Transverse colon (tissue), 4 donors: ENCODE measurements around the gene PTPRJ. TPM values are rescaled to one million over a fixed set of nuclear protein-coding genes. Genes with fewer than 3 reads are reported as not detected.

Experiments
- DNase-seq: peaks from one replicate; pipeline ENCODE4 v3.0.0-alpha.2; 2019
- H3K27ac ChIP-seq, 4 donors: fragments of 200-600 bp; sonication (generic); 2 replicates each; pipeline ENCODE4 v1.5.1; 2016 to 2018; ENCODE audit warnings: inconsistent platforms in 4 of 4
- H3K27me3 ChIP-seq: fragments of 200-600 bp; sonication (generic); 2 replicates; pipeline ENCODE4 v1.5.1; 2017; ENCODE audit warnings: inconsistent platforms
- H3K36me3 ChIP-seq, 4 donors: fragments of 200-600 bp; sonication (generic); 2 replicates each; pipeline ENCODE4 v1.5.1; 2017 to 2019; ENCODE audit warnings: inconsistent platforms in 4 of 4
- H3K4me1 ChIP-seq, 4 donors: fragments of 200-600 bp; sonication (generic); 2 replicates each; pipeline ENCODE4 v1.5.1; 2017 to 2020; ENCODE audit warnings: inconsistent platforms in 4 of 4
- H3K4me3 ChIP-seq, 4 donors: fragments of 200-600 bp; sonication (generic); 1 replicate in 1 of 4; 2 replicates in 3 of 4; pipeline versions ENCODE4 v1.5.1 to v1.6.1; 2017 to 2019; ENCODE audit warnings: inconsistent platforms in 4 of 4
- H3K9me3 ChIP-seq, 2 donors: fragments of 200-600 bp; sonication (generic); 2 replicates each; pipeline ENCODE4 v1.5.1; 2017 to 2019; ENCODE audit warnings: inconsistent platforms in 2 of 2
- EP300 ChIP-seq: sonication (generic); formaldehyde crosslinking; IDR thresholded peaks from one replicate; pipeline ENCODE4 v1.6.1; 2017; ENCODE audit warnings: antibody characterized with exemption, low read depth
- POLR2A ChIP-seq: fragments of 450-650 bp; IDR thresholded peaks from one replicate; pipeline ENCODE4 v1.6.1; 2016; ENCODE audit warnings: antibody characterized with exemption, mild to moderate bottlenecking, moderate library complexity
- POLR2AphosphoS5 ChIP-seq, 3 donors: sonication (generic); formaldehyde crosslinking; IDR thresholded peaks; one replicate each; pipeline ENCODE4 v1.6.1; 2016; ENCODE audit warnings: antibody characterized with exemption in 3 of 3
- WGBS, 2 donors: methylation state at CpG; one replicate each; pipeline ENCODE4 v1.1.5; 2018; ENCODE audit warnings: low coverage in 1 of 2; 5-methylcytosine and 5-hydroxymethylcytosine counted together
- in situ Hi-C, 4 donors: fragments of 200-750 bp; cut with MboI; loops; one replicate each; pipeline versions ENCODE4 v1.15.0 to v1.15.1; 2017; ENCODE audit warnings: low sequenced_read_pairs in 3 of 4, low pct_ligation_motif_present in 1 of 4, low pct_unique_long_range_greater_than_20kb in 1 of 4
- intact Hi-C: fragments of 100-400 bp; cut with DNase I; formaldehyde crosslinking; loops from one replicate; pipeline ENCODE4 v1.15.1; 2023; ENCODE audit warnings: low total_unique reads
- total RNA-seq, 4 donors: library from RNA; depleted of rRNA; stranded (reverse); fragments of >200 nt; gene quantifications; one replicate each; pipeline ENCODE4 v1.1.0, GENCODE V29; 2016
- TF ChIP-seq, protein P1 (sequence below), 5 experiments: fragments of 200-600 bp in 3 of 5; fragments of 450-650 bp in 2 of 5; sonication (generic) in 3 of 5; IDR thresholded peaks; 1 replicate in 2 of 5; 2 replicates in 3 of 5; pipeline ENCODE4 v1.5.1; 2016 to 2017; ENCODE audit warnings: antibody characterized with exemption in 5 of 5, inconsistent platforms in 3 of 5, mild to moderate bottlenecking in 2 of 5, moderate library complexity in 1 of 5

Gene PTPRJ
- total RNA-seq, 4 donors from 2014 or later, result 25.3 to 40.8 (median 31.7) TPM

DNA sequence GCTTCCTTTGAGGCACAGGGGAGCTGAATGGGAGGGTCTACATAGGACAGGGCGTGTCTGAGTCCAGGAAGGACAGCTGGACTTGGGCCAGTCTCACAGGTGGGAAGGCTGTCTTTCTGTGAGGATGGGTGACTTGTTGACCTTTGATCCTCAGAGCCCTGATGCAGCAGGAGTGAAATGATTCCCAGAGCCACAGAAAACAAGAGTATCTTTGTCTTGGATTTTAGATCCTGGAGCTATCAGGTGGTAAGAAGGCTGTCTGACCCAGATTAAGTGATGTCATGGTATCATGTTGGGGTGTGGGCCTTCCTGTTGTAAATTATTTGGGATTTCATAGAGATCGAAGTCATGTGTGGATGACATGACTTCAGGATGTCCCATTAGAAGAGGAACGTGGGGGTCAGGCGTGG, 15.0 kb downstream of the PTPRJ start:
- peak; percentile 58 for DNase-seq
- H3K4me1 ChIP-seq, result peaks cover 10 to 79% (median 36%) of the 10 kb centered on the region in 4 donors
- TF ChIP-seq POLR2A, result no peak
- TF ChIP-seq POLR2AphosphoS5 (IDR thresholded peaks at IDR 0.05), result no peak
- TF ChIP-seq EP300, result no peak
- TF ChIP-seq, protein P1, sequence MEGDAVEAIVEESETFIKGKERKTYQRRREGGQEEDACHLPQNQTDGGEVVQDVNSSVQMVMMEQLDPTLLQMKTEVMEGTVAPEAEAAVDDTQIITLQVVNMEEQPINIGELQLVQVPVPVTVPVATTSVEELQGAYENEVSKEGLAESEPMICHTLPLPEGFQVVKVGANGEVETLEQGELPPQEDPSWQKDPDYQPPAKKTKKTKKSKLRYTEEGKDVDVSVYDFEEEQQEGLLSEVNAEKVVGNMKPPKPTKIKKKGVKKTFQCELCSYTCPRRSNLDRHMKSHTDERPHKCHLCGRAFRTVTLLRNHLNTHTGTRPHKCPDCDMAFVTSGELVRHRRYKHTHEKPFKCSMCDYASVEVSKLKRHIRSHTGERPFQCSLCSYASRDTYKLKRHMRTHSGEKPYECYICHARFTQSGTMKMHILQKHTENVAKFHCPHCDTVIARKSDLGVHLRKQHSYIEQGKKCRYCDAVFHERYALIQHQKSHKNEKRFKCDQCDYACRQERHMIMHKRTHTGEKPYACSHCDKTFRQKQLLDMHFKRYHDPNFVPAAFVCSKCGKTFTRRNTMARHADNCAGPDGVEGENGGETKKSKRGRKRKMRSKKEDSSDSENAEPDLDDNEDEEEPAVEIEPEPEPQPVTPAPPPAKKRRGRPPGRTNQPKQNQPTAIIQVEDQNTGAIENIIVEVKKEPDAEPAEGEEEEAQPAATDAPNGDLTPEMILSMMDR (IDR thresholded peaks at IDR 0.05), result no peak
- H3K9me3 ChIP-seq, result no peaks in the 10 kb centered on the region
- in situ Hi-C loops, result no loop called here
- H3K36me3 ChIP-seq, result no peaks in the 10 kb centered on the region
- H3K27ac ChIP-seq, result peak overlapping the region in 3 of 4 donors; percentile 12 to 18 (median 18)
- intact Hi-C loops, result no loop called here
- 73% methylated on average over 4 of the region's 4 CpGs; no CpG with 5 or more reads in 1 of the 2 donors for WGBS, 2 donors
- no peak overlapping the region for H3K4me3 ChIP-seq
- no peaks in the 10 kb centered on the region for H3K27me3 ChIP-seq

DNA sequence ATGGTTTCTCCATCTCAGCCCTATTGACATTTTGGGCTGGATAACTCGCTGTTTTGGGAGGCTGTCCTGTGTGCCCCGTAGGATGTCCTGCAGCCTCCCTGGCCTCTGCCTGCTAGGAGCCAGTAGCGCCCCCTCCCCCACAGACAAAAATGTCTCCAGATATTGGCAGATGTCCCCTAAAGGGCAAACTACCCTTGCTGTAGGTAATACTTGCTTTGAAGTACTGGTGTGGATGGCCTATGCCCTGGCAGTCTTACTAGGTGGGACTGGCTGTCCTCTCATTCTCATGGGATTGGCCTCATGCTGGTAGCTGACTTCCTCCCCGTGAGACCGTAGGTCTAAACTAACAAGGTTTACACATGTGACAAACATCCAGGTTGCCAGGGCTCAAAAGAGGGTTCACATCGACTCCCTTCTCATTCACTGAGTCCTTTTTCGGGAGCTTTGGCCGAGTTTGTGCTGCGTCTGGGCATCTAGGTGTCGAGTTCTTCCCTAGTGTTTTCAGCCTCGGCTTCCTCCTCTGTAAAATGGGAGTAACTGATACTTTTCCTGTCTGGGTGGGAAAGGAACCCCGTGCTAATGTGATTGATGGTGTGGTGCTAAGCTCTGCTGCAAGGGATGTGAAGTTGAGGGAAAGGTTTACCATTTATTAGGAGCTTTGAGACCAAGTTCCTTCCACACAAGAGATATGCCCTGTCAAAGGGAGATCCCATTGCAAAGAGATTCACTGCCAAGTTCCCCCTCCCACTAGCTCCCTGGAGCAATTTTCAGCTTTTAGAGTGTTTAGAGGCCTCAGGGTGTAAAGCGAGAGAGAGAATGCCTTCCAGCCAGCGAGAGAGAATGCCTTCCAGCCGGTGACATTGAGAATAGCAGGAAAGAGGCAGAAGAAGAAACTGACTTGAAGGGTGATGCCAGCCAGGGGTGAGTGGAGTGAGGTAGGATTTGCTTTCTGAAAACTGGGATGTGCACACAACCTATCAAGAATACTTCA, 17.0 kb downstream of the PTPRJ start:
- Histone ChIP-seq H3K36me3 (no peaks in the 10 kb centered on the region), H3K4me1 (peaks cover 0 to 79% (median 21%) of the 10 kb centered on the region in 4 donors), H3K9me3 (no peaks in the 10 kb centered on the region), H3K27ac (peak overlapping the region in 1 of 4 donors; percentile 75), H3K27me3 (no peaks in the 10 kb centered on the region), H3K4me3 (no peak overlapping the region)
- DNase-seq, result no peak
- no peak for TF ChIP-seq POLR2A
- intact Hi-C loops, result no loop called here
- 85 to 100% methylated on average over 1 to 15 of the region's 15 CpGs for WGBS, 2 donors
- in situ Hi-C loops, result no loop called here

DNA sequence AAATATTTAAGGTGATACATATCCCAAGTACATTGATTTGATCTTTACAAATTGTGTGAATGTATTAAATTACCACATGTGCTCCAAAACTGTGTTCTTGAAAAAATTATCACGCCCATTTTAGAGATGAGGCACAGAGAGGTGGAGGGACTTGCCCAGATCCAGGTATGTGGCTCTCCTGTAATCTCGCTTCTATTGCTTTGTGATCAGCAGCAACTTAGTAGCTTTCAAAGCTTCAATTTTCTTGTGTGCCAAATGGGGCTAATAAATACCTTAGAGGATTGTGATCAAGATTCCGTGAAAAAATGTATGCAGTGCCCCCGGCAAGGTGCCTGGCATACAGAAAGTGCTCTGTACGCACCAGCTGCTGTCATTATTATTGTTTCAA, 18.0 kb downstream of the PTPRJ start:
- H3K36me3 ChIP-seq, result no peaks in the 10 kb centered on the region
- H3K9me3 ChIP-seq, result no peaks in the 10 kb centered on the region
- no peaks in the 10 kb centered on the region for H3K27me3 ChIP-seq
- WGBS, 2 donors, result 80 to 90% methylated on average over 2 to 5 of the region's 5 CpGs
- no peak for DNase-seq
- in situ Hi-C loops (no loop called here), intact Hi-C loops (no loop called here)
- no peak for TF ChIP-seq POLR2AphosphoS5 (IDR thresholded peaks at IDR 0.05)
- no peak for TF ChIP-seq EP300
- TF ChIP-seq, protein P1 (IDR thresholded peaks at IDR 0.05), result no peak
- TF ChIP-seq POLR2A, result no peak
- no peak overlapping the region for H3K4me3 ChIP-seq
- H3K27ac ChIP-seq, result peak overlapping the region; percentile 62 to 75 (median 66)
- H3K4me1 ChIP-seq, result peaks cover 0 to 79% (median 22%) of the 10 kb centered on the region in 4 donors

DNA sequence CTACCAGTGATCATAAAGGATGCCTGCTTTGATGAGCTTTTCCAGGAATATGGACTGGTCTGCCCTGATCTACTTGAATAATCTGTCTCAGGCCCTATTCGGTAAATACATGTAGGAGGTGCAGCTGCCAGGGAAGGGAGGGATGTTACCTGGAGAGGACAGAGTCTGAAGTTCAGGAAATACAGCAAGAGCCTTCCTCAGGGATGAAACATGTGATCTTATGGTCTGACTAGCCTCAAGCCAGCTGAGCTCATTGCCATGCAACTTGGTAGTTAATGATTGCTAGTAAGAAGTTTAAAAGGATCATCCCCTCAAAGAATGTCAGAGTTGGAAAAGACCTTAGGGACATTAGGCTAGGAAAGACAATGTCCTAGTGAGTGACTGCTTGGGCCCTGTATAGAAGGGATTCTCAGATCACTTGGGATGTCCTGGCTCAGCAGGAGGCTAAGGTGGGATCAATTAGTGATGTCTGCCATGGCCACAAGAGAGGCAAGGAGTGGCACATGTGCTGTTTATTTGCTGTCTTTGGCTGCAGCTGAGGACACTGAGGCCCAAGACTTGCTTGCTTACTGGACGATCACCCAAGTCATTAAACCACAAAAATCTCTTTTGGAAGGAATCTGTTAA, 18.5 kb downstream of the PTPRJ start:
- intact Hi-C loops, result no loop called here
- 53% methylated on average over 2 of the region's 2 CpGs; no CpG with 5 or more reads in 1 of the 2 donors for WGBS, 2 donors
- peak; percentile 56 for DNase-seq
- peak overlapping the region; percentile 62 to 75 (median 66) for H3K27ac ChIP-seq
- in situ Hi-C loops, result no loop called here
- H3K9me3 ChIP-seq, result no peaks in the 10 kb centered on the region
- H3K4me3 ChIP-seq, result no peak overlapping the region
- no peaks in the 10 kb centered on the region for H3K27me3 ChIP-seq
- TF ChIP-seq, protein P1 (IDR thresholded peaks at IDR 0.05), result no peak
- peak in 2 of 3 donors; percentile 17 to 63 for TF ChIP-seq POLR2AphosphoS5 (IDR thresholded peaks at IDR 0.05)
- no peak for TF ChIP-seq POLR2A
- TF ChIP-seq EP300, result no peak
- peaks cover 0 to 80% (median 20%) of the 10 kb centered on the region in 4 donors for H3K4me1 ChIP-seq
- no peaks in the 10 kb centered on the region for H3K36me3 ChIP-seq
